A673 (cell line): ENCODE data around the gene SUZ12. TPM values are rescaled to one million over a fixed set of nuclear protein-coding genes. Genes with fewer than 3 reads are reported as not detected.

Experiments used
- total RNA-seq: library from RNA; stranded (reverse); gene quantifications from 2 replicates; pipeline ENCODE4 v1.2.3, GENCODE V29; 2021

SUZ12 gene
- total RNA-seq, 1 experiment from 2014 or later = 29.9 TPM

Other genes starting within 250 kb of the SUZ12 start
- 33.3 and 34.4 TPM in 2 replicates for gene COPRS, start 77.8 kb upstream of the SUZ12 start, total RNA-seq
- gene UTP6, start 35.3 kb upstream of the SUZ12 start, total RNA-seq = 57.3 and 64.4 TPM in 2 replicates
- 14.2 and 21.2 TPM in 2 replicates for gene LRRC37B, start 70.4 kb downstream of the SUZ12 start, total RNA-seq
- gene RHOT1, start 205.5 kb downstream of the SUZ12 start, total RNA-seq = 18.0 and 20.4 TPM in 2 replicates